OCI-LY7 (cell line): ENCODE results near the gene FHIT. TPM values are rescaled to one million over a fixed set of nuclear protein-coding genes. Genes with fewer than 3 reads are reported as not detected.

Experiments used
- BruUV-seq: library from RNA; stranded (reverse); fragments of 400-500 nt; replicated peaks from 2 replicates; lab custom pipeline; 2021; lab: Mats Ljungman, UMichigan
- CTCF ChIA-PET: fragments of 300-600 bp; sonication (Branson Sonifier 250); formaldehyde crosslinking; loops from one replicate; lab custom pipeline; 2022; ENCODE audit warnings: antibody characterized with exemption; ENCODE audit not compliant: unreplicated experiment; lab: Charles Lee
- POLR2A ChIA-PET: fragments of 300-600 bp; sonication (Branson Sonifier 250); formaldehyde crosslinking; loops from one replicate; lab custom pipeline; 2022; ENCODE audit warnings: antibody characterized with exemption; lab: Charles Lee
- DNase-seq: peaks from one replicate; pipeline ENCODE4 v3.0.0-alpha.2; 2015; ENCODE audit warnings: low spot score
- H2AFZ ChIP-seq: fragments of 200-600 bp; sonication (generic), shearing (Covaris generic); 2 replicates; pipeline ENCODE4 v1.6.1; 2014; ENCODE audit warnings: mild to moderate bottlenecking, antibody characterized with exemption, low read length, moderate library complexity
- H3K27ac ChIP-seq: fragments of 200-600 bp; sonication (generic); 2 replicates; pipeline ENCODE4 v1.5.1; 2014; ENCODE audit warnings: mixed run types, low read depth, mild to moderate bottlenecking, moderate library complexity, low read length, inconsistent platforms; ENCODE audit not compliant: poor library complexity, severe bottlenecking
- H3K36me3 ChIP-seq: fragments of 200-600 bp; sonication (generic); 2 replicates; pipeline ENCODE4 v1.6.1; 2014; ENCODE audit warnings: mild to moderate bottlenecking, antibody characterized with exemption, low read length, moderate library complexity, mixed read lengths; ENCODE audit not compliant: insufficient read depth
- H3K4me1 ChIP-seq: fragments of 200-600 bp; sonication (generic); 2 replicates; pipeline ENCODE4 v1.5.1; 2014; ENCODE audit warnings: mild to moderate bottlenecking, low read length; ENCODE audit not compliant: insufficient read depth, poor library complexity, severe bottlenecking
- H3K4me2 ChIP-seq: fragments of 200-600 bp; sonication (generic); 2 replicates; pipeline ENCODE4 v1.6.1; 2014; ENCODE audit warnings: mild to moderate bottlenecking, low read length
- H3K4me3 ChIP-seq: fragments of 200-600 bp; sonication (generic); 2 replicates; pipeline ENCODE4 v1.5.1; 2014; ENCODE audit warnings: mild to moderate bottlenecking, low read depth, low read length; ENCODE audit not compliant: poor library complexity, severe bottlenecking
- H3K79me2 ChIP-seq: fragments of 200-600 bp; sonication (generic); 2 replicates; pipeline ENCODE4 v1.6.1; 2016; ENCODE audit warnings: low read depth, mild to moderate bottlenecking, low read length, moderate library complexity, mixed read lengths; ENCODE audit not compliant: insufficient read depth
- H3K9me2 ChIP-seq: fragments of 200-600 bp; sonication (generic); 2 replicates; pipeline ENCODE4 v1.6.1; 2016; ENCODE audit warnings: mild to moderate bottlenecking, low read length, mixed read lengths; ENCODE audit not compliant: insufficient read depth
- H3K9me3 ChIP-seq: fragments of 200-600 bp; sonication (generic); 2 replicates; pipeline ENCODE4 v1.6.1; 2014; ENCODE audit warnings: mild to moderate bottlenecking, mixed run types, low read length, mixed read lengths
- H4K20me1 ChIP-seq: fragments of 200-600 bp; sonication (generic); 2 replicates; pipeline ENCODE4 v1.6.1; 2014; ENCODE audit warnings: mild to moderate bottlenecking, antibody characterized with exemption, low read length, moderate library complexity, mixed read lengths; ENCODE audit not compliant: insufficient read depth
- CTCF ChIP-seq: fragments of 200-600 bp; sonication (generic); conservative IDR thresholded peaks from 2 replicates; pipeline ENCODE4 v1.5.1; 2014; ENCODE audit warnings: mild to moderate bottlenecking, antibody characterized with exemption, low read length, moderate library complexity, mixed read lengths
- EZH2phosphoT487 ChIP-seq: fragments of 200-600 bp; sonication (generic); IDR thresholded peaks from 2 replicates; pipeline ENCODE4 v1.6.1; 2018; ENCODE audit warnings: low read depth, borderline replicate concordance, mild to moderate bottlenecking, mixed run types, antibody characterized with exemption, low read length, moderate library complexity, mixed read lengths
- intact Hi-C: fragments of 100-400 bp; cut with micrococcal nuclease; formaldehyde crosslinking; loops from one replicate; pipeline ENCODE4 v1.10.0; 2022; ENCODE audit not compliant: unreplicated experiment
- total RNA-seq, 2 experiments: library from RNA; depleted of rRNA in 1 of 2; stranded (reverse); fragments of >200 nt in 1 of 2; shearing (Covaris generic) in 1 of 2; gene quantifications; 2 replicates each; pipeline ENCODE4 v1.2.3, GENCODE V29; 2014 to 2022

FHIT gene
- total RNA-seq, 2 experiments from 2014 or later = 5.0 to 10.9 TPM

DNA sequence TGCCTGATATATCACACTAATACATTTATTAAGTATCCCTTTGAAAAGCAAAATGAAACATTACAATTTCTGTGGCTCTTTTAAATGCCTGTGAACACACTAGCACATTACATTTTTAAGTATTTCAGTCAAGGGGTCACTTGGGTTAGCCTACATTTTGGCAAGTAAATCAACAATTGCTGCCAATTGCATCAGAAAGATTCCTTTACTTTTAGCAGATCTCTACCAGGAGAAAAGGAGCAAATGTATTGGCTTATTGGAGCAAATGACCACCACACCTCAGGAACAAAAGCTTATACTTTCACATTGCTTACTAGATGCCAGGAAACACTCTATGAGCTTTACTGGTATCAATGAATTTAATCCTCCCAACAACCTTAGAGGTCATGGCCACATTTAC lies 947.1 kb downstream of the FHIT start:
- Histone ChIP-seq H2AFZ (no peak overlapping the region), H4K20me1 (no peaks in the 10 kb centered on the region), H3K4me3 (no peak overlapping the region), H3K9me3 (no peaks in the 10 kb centered on the region), H3K79me2 (no peaks in the 10 kb centered on the region), H3K36me3 (no peaks in the 10 kb centered on the region), H3K4me2 (no peak overlapping the region), H3K27ac (no peak overlapping the region), H3K4me1 (no peaks in the 10 kb centered on the region), H3K9me2 (no peaks in the 10 kb centered on the region)
- TF ChIP-seq EZH2phosphoT487 = no peak
- no peak for TF ChIP-seq CTCF
- no peak for DNase-seq
- ChIA-PET POLR2A (no interaction called here), CTCF (no interaction called here)
- intact Hi-C loops = no loop called here
- no TSS peak for BruUV-seq

DNA sequence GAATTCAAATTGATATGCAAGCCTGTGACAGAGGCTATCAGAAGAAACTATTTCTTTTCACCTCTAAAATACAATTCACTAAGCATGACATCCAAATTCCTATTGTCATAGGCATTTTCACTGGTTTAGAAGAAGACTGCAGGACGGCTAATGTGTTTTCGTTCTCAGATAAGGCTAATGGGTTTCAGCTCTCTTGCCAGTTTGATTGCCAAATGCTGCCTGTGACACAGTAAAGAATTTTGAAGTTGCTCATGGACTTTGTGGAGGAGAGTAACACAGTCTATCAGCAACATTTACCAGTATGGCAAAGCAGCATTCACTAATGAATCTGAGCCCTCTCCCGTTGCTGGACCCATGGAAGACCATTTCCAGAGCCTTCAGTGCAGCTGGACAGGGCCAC lies 948.1 kb downstream of the FHIT start:
- Histone ChIP-seq H3K4me3 (no peak overlapping the region), H3K9me3 (no peaks in the 10 kb centered on the region), H2AFZ (no peak overlapping the region), H3K36me3 (no peaks in the 10 kb centered on the region), H3K4me2 (no peak overlapping the region), H3K79me2 (no peaks in the 10 kb centered on the region), H3K9me2 (no peaks in the 10 kb centered on the region), H3K27ac (no peak overlapping the region), H4K20me1 (no peaks in the 10 kb centered on the region), H3K4me1 (no peaks in the 10 kb centered on the region)
- intact Hi-C loops = no loop called here
- POLR2A ChIA-PET = interaction anchor here (0.8 to 1.7 kb wide), 2 partner anchors 11 to 293 kb away, joined by 3 to 4 read pairs; no protein-coding TSS in a partner anchor
- no peak for DNase-seq
- TF ChIP-seq CTCF (no peak), EZH2phosphoT487 (no peak)
- BruUV-seq = no TSS peak
- CTCF ChIA-PET = no interaction called here

- intact Hi-C loops = no loop called here
- H3K4me2 ChIP-seq = no peak overlapping the region
- no peaks in the 10 kb centered on the region for H3K79me2 ChIP-seq
- no peak overlapping the region for H3K4me3 ChIP-seq
- H4K20me1 ChIP-seq = no peaks in the 10 kb centered on the region
- H3K27ac ChIP-seq = no peak overlapping the region
- no TSS peak for BruUV-seq
- H3K36me3 ChIP-seq = no peaks in the 10 kb centered on the region
- H3K9me2 ChIP-seq = no peaks in the 10 kb centered on the region
- H2AFZ ChIP-seq = no peak overlapping the region
- DNase-seq = no peak
- CTCF ChIA-PET = no interaction called here
- POLR2A ChIA-PET = interaction anchor here (1.0 kb wide), 1 partner anchor 9 kb away, joined by 3 read pairs; no protein-coding TSS in a partner anchor
- H3K9me3 ChIP-seq = no peaks in the 10 kb centered on the region
- no peaks in the 10 kb centered on the region for H3K4me1 ChIP-seq
- TF ChIP-seq EZH2phosphoT487 = no peak
- TF ChIP-seq CTCF = no peak
Measured at GRCh38 chr3:60301142-60301541, 950.1 kb downstream of the FHIT start.
